ENCODE measurements around the gene CDH12. TPM values are rescaled to one million over a fixed set of nuclear protein-coding genes. Genes with fewer than 3 reads are reported as not detected.
"Not testable (repeated sequence)": the region's sequence is repeated elsewhere in the genome, so short reads cannot be mapped to it uniquely, and the experiment has no call there.

Gene CDH12
- polyA plus RNA-seq (ENCODE audit: insufficient read length), result 1.3 TPM

DNA sequence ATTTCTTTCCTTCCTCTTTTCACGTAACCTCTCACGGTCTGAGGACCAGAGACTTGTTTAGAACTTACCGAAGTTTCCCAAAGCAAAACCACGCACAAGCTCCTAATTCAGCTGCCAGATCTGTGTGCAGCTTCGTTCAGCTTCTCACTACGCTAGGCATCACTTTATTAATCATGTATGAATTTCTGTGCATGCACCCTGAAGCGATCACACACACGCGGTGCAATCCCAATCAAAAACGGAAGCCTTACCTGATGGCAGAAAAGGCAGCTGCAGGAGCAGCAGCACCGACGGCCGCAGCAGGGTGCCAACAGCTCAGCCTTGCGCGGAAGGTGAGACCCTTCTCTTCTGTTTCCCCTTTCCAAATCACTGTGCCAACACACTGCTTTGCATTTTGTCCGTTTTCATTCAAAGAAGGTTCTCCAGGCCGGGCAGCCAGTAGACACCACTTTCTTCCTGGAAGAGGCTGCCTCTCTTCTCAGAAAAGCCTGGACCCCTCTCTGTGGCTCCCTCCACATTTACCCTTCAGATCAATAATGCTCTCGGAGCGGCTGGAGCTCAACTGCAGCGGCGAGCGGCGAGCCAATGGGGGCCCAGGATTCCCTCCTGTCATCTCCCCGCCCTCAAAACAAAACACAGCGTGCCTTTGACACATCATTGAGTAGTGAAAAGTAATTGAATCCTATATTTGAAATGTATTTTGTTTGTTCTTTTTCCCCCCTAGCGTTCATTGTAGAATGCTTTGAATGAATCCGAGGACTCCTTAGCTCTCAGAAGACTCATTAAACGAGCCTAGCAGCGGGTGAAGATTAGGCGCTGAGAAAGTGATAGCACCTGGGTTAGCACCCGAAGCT, at the start of gene CDH12:
CDH12 (minus strand) TSS at position 538 of the 854 bp plus-strand sequence.
- no peak for DNase-seq (ENCODE audit: low read depth)

GRCh38 chr5:22901885-22902284, 48.7 kb upstream of the CDH12 start:
- DNase-seq (ENCODE audit: low read depth), result no peak

DNA sequence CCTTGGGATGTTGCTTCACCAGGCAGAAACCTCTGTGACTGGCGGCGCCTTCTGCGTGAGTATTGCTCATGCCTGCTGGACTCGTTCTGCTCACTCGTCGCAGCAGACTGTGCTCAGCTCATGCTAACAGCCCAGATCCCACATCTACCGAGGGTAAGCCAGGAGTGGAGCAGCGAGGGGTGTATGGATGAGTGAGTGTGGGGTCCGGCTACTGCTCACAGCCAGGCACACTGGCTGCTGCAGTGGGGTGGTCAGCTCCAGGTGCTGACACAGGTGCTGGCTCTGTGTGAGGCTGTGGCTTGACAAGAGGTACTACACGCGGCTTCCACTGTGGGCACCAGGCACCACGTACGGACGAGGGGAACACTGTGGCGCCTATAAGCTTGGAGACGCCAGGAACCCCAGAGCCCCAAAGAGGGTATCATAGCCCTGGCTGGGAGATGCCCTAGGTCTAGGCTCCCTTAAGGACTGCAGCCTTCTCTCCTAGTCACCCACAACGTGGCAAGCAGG, 47.7 kb upstream of the CDH12 start:
- DNase-seq (ENCODE audit: low read depth), result no peak

DNA sequence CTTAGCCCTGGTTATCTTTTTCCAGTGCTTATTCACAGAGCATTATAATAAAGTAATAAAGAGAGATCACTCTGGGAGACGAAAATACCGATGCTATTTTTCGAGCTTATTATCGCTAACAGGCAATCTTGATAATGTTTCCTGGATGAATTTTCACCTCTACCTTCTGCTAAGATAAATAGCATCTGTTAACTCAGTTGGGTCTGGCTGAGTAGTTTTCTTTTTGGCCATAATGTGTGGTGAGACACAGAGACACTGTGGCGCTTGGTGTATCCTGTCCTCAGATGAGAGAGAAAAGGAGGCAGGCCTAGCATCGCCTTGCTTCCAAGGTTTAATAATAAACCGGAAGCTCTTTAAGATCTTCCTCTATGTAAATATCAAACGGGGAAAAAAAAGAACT, 46.2 kb upstream of the CDH12 start:
- DNase-seq (ENCODE audit: low read depth), result no peak

- DNase-seq (ENCODE audit: low read depth), result no peak
Measured at GRCh38 chr5:22896152-22896551, 43.0 kb upstream of the CDH12 start.

DNA sequence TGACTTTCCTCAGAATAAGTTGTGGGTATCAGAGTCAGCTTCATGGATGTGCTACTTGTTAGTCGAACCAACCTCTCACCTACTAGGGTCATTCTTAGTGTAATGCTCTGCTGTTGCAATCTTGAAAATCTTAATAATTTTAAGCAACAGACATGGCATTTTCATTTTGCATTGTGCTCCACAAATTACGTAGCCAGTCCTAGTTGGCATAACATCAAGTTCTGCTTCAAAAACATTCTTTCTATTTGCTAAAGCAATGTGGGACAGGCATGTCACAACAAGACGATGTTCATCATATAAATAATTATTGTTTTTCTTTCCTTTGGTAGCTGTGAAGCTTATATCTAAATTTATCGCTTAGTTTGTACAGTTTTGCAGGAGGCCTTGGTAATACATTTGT, 39.3 kb upstream of the CDH12 start:
- DNase-seq (ENCODE audit: low read depth), result no peak

GRCh38 chr5:22889720-22890119, 36.6 kb upstream of the CDH12 start:
- no peak for DNase-seq (ENCODE audit: low read depth)

GRCh38 chr5:22887566-22887965, 34.4 kb upstream of the CDH12 start:
- no peak for DNase-seq (ENCODE audit: low read depth)

GRCh38 chr5:22858911-22859310, 5.8 kb upstream of the CDH12 start:
- DNase-seq (ENCODE audit: low read depth), result not testable (repeated sequence)

DNA sequence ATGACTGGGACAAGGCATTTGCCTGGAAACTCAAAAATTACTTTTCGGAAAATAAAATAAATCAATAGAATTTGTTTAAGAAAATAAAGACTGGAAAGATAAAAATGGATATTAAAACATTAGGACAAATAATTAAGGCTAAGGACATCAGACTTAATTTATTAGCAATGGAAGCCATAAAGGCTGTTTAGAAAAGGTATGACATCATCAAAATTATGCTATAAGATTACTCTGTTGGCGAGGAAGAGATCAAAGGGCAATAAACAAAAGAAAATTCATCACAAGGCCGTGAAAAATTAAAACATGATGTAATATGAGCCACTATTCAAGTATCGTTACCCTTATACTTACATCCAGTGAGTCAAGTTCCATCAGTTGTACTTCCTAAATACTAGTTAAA, 2.7 kb upstream of the CDH12 start:
- DNase-seq (ENCODE audit: low read depth), result no peak

GRCh38 chr5:22850981-22851380, 2.2 kb downstream of the CDH12 start:
- DNase-seq (ENCODE audit: low read depth), result no peak

- DNase-seq (ENCODE audit: low read depth), result no peak
Measured at GRCh38 chr5:22846693-22847092, 6.5 kb downstream of the CDH12 start.

- DNase-seq (ENCODE audit: low read depth), result no peak
Measured at GRCh38 chr5:22844636-22845035, 8.5 kb downstream of the CDH12 start.

GRCh38 chr5:22844155-22844554, 9.0 kb downstream of the CDH12 start:
- DNase-seq (ENCODE audit: low read depth), result no peak

GRCh38 chr5:22842574-22842973, 10.6 kb downstream of the CDH12 start:
- no peak for DNase-seq (ENCODE audit: low read depth)

GRCh38 chr5:22837803-22838202, 15.3 kb downstream of the CDH12 start:
- DNase-seq (ENCODE audit: low read depth), result no peak

GRCh38 chr5:22835686-22836085, 17.5 kb downstream of the CDH12 start:
- no peak for DNase-seq (ENCODE audit: low read depth)

- DNase-seq (ENCODE audit: low read depth), result no peak
Measured at GRCh38 chr5:22793463-22793862, 59.7 kb downstream of the CDH12 start.

- DNase-seq (ENCODE audit: low read depth), result no peak
Measured at GRCh38 chr5:22787807-22788206, 65.3 kb downstream of the CDH12 start.

- no peak for DNase-seq (ENCODE audit: low read depth)
Measured at GRCh38 chr5:22787398-22787797, 65.7 kb downstream of the CDH12 start.

DNA sequence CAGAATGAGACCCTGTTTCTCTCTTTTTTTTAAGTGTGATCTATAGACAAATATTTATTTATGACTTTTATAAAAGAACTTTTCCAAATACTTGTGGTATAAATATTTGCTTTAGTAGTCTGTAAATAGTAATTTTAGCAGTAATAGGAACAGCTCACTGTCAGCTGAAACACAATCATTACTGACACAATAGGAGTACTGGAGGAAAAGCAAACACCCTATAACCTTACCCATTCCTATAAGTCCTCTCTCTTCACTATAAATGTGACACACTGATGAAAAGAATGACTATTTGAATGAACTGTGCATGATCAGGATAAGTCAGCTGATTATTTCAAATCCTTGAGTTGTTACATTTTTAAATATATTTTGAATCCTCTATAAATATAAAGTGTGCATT, 72.4 kb downstream of the CDH12 start:
- no peak for DNase-seq (ENCODE audit: low read depth)

DNA sequence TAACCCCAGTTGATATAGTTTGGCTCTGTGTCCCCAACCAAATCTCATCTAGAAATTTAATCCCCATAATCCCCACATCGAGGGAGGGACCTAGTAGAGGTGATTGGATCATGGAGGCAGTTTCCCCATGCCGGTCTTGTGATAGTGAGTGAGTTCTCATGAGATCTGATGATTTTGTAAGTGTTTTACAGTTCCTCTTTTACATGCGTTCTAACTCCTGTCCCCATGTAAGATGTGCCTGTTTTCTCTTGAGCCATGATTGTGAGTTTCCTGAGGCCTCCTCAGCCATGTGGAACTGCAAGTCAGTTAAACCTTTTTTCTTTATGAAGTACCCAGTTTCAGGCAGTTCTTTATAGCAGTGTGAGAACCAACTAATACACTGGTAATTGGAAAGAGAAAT, 73.6 kb downstream of the CDH12 start:
- DNase-seq (ENCODE audit: low read depth), result no peak

DNA sequence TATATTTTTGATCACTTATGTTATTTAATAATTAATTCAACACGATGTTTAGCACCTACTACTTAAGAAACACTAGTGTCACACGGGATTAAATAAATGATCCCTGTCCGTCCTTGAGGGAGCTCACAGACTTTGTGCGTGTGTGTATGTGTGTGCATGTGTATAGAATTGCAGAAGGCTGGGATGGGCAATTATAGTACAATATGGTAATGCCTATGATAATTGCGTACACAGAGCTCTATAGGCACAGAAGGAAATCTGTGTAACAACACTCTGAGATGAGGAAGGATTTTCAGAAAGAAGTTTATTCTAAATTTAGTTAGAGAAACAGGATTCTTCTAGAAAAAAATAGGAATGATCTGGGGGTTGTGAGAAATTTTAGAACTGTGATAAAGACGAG, 76.9 kb downstream of the CDH12 start:
- DNase-seq (ENCODE audit: low read depth), result no peak

- DNase-seq (ENCODE audit: low read depth), result not testable (repeated sequence)
Measured at GRCh38 chr5:22774214-22774613, 78.9 kb downstream of the CDH12 start.
